Measurements from ENCODE around the gene FBXO46. TPM values are rescaled to one million over a fixed set of nuclear protein-coding genes. Genes with fewer than 3 reads are reported as not detected.

FBXO46 gene
- total and polyA plus RNA-seq, 2 of the 4 experiments (the other 2 are of a cell fraction): 3.0 to 6.8 TPM

GRCh38 chr19:45664575-45664974, 66.1 kb downstream of the FBXO46 start (continued):
- no peak for TF ChIP-seq RCOR1 (IDR thresholded peaks at IDR 0.05; ENCODE audit: insufficient replicate concordance, low read length)
- no peak for TF ChIP-seq MXI1 (IDR thresholded peaks at IDR 0.05; ENCODE audit: borderline replicate concordance, low read depth, low read length)
- no peak for TF ChIP-seq CEBPB (IDR thresholded peaks at IDR 0.05; ENCODE audit: low read depth, low read length)
- TF ChIP-seq USF2 (IDR thresholded peaks at IDR 0.05; ENCODE audit: low read depth, low read length): no peak
- no peak for TF ChIP-seq POLR2A (IDR thresholded peaks at IDR 0.05; ENCODE audit: low read depth, low read length)

DNA sequence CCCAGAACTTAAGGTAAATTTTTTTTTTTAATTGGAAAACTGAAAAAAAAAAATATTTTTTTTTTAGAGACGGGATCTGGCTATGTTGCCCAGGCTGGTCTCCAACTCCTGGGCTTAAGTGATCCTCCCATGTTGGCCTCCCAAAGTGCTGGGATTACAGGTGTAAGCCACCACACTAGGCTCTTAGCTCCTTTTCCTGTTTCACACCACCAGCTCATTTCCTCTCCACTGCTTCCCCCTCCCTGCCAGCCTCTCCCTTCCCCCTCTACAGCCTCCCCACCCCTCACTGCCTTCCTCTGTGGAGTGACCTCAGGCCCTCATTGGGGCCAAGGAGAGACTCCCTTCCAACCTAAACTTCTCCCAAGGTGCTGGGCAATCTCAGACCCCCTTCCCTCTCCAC, 66.9 kb downstream of the FBXO46 start:
- CTCF ChIA-PET: interaction anchor here (0.6 kb wide), 1 partner anchor 224 kb away, joined by 3 read pairs; no protein-coding TSS in a partner anchor
- DNase-seq (no peak), ATAC-seq (ENCODE audit: low read depth) (no peak)
- H4K91ac ChIP-seq (ENCODE audit: insufficient read depth, low read depth, low read length): no peak overlapping the region
- 40% methylated on average over 1 of the region's 1 CpG; no CpG with 5 or more reads in 1 of the 2 experiments for WGBS, 2 experiments (ENCODE audit: extremely low coverage in 2 of 2, insufficient read length in 1 of 2)
- no peaks in the 10 kb centered on the region for H3K36me3 ChIP-seq (ENCODE audit: control insufficient read depth, insufficient read depth, low read length)
- H3K4me3 ChIP-seq (ENCODE audit: insufficient read depth, low read depth, low read length): no peak overlapping the region
- no peak overlapping the region for H3K23ac ChIP-seq (ENCODE audit: low read depth, low read length)
- H4K8ac ChIP-seq (ENCODE audit: low read depth in 2 of 2, low read length in 2 of 2): no peak overlapping the region
- H3K9me3 ChIP-seq (ENCODE audit: control insufficient read depth, insufficient read depth, low read length): no peaks in the 10 kb centered on the region
- H3K14ac ChIP-seq (replicated peaks; ENCODE audit: low read depth, low read length): no peak overlapping the region
- H3K4me2 ChIP-seq (ENCODE audit: low read depth, low read length): no peak overlapping the region
- dilution Hi-C loops (cut with HindIII; ENCODE audit: low sequenced_read_pairs, unreplicated experiment) (no loop called here), intact Hi-C loops (cut with micrococcal nuclease) (no loop called here), in situ Hi-C loops (cut with MboI; ENCODE audit: low sequenced_read_pairs) (no loop called here)
- no peaks in the 10 kb centered on the region for H4K20me1 ChIP-seq (ENCODE audit: insufficient read depth, low read length)
- H4K5ac ChIP-seq (ENCODE audit: low read depth, low read length): no peak overlapping the region
- no peak overlapping the region for H2BK20ac ChIP-seq (ENCODE audit: low read depth, low read length)
- no peak overlapping the region for H2BK120ac ChIP-seq (ENCODE audit: low read depth, low read length)
- POLR2A ChIA-PET (ENCODE audit: unreplicated experiment): no interaction called here
- H2AK9ac ChIP-seq (replicated peaks; ENCODE audit: low read depth, low read length, poor library complexity): no peak overlapping the region
- H3K9me1 ChIP-seq (ENCODE audit: insufficient read depth, low read length): peaks cover 8% of the 10 kb centered on the region
- no peak overlapping the region for H3K4ac ChIP-seq (ENCODE audit: low read depth, low read length)
- no peaks in the 10 kb centered on the region for H3K79me1 ChIP-seq (ENCODE audit: low read depth in 1 of 2, low read length in 2 of 2)
- H3K4me1 ChIP-seq (ENCODE audit: control insufficient read depth, insufficient read depth, low read length): peaks cover 2% of the 10 kb centered on the region
- no peak overlapping the region for H3K56ac ChIP-seq (ENCODE audit: extremely low read depth, insufficient read depth, low read length)
- peaks cover 31% of the 10 kb centered on the region for H3K27me3 ChIP-seq (ENCODE audit: control insufficient read depth, insufficient read depth, low read length)
- no peak overlapping the region for H2AK5ac ChIP-seq (ENCODE audit: low read depth, low read length)
- no peak overlapping the region for H3K18ac ChIP-seq (ENCODE audit: low read depth, low read length)
- no peak overlapping the region for H3K9ac ChIP-seq (ENCODE audit: low read depth, low read length)
- no peak overlapping the region for H2BK15ac ChIP-seq (ENCODE audit: low read depth, low read length)
- H2BK5ac ChIP-seq (ENCODE audit: low read depth, low read length, poor library complexity, severe bottlenecking): no peak overlapping the region
- no peak overlapping the region for H2AFZ ChIP-seq (replicated peaks; ENCODE audit: low read length, poor library complexity)
- no peak overlapping the region for H3K27ac ChIP-seq (ENCODE audit: insufficient read depth, low read length)
- no TSS peak for BruUV-seq (replicated peaks)
- no peak for TF ChIP-seq BHLHE40 (IDR thresholded peaks at IDR 0.05; ENCODE audit: low read depth, low read length)
- no peak for TF ChIP-seq CEBPB (IDR thresholded peaks at IDR 0.05; ENCODE audit: low read depth, low read length)
- TF ChIP-seq MXI1 (IDR thresholded peaks at IDR 0.05; ENCODE audit: borderline replicate concordance, low read depth, low read length): no peak
- TF ChIP-seq FOS (IDR thresholded peaks at IDR 0.05; ENCODE audit: low read depth, low read length): no peak
- TF ChIP-seq, protein P1, sequence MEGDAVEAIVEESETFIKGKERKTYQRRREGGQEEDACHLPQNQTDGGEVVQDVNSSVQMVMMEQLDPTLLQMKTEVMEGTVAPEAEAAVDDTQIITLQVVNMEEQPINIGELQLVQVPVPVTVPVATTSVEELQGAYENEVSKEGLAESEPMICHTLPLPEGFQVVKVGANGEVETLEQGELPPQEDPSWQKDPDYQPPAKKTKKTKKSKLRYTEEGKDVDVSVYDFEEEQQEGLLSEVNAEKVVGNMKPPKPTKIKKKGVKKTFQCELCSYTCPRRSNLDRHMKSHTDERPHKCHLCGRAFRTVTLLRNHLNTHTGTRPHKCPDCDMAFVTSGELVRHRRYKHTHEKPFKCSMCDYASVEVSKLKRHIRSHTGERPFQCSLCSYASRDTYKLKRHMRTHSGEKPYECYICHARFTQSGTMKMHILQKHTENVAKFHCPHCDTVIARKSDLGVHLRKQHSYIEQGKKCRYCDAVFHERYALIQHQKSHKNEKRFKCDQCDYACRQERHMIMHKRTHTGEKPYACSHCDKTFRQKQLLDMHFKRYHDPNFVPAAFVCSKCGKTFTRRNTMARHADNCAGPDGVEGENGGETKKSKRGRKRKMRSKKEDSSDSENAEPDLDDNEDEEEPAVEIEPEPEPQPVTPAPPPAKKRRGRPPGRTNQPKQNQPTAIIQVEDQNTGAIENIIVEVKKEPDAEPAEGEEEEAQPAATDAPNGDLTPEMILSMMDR (conservative IDR thresholded peaks at IDR 0.05; ENCODE audit: low read depth, low read length): no peak
- no peak for TF ChIP-seq MAFK (IDR thresholded peaks at IDR 0.05; ENCODE audit: low read depth, low read length)
- TF ChIP-seq MAZ (IDR thresholded peaks at IDR 0.05; ENCODE audit: borderline replicate concordance, low read depth, low read length): no peak
- TF ChIP-seq SMC3 (IDR thresholded peaks at IDR 0.05; ENCODE audit: low read depth, low read length): no peak
- TF ChIP-seq, protein P2, sequence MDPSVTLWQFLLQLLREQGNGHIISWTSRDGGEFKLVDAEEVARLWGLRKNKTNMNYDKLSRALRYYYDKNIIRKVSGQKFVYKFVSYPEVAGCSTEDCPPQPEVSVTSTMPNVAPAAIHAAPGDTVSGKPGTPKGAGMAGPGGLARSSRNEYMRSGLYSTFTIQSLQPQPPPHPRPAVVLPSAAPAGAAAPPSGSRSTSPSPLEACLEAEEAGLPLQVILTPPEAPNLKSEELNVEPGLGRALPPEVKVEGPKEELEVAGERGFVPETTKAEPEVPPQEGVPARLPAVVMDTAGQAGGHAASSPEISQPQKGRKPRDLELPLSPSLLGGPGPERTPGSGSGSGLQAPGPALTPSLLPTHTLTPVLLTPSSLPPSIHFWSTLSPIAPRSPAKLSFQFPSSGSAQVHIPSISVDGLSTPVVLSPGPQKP (IDR thresholded peaks at IDR 0.05; ENCODE audit: borderline replicate concordance, low read depth, low read length): no peak
- TF ChIP-seq RCOR1 (IDR thresholded peaks at IDR 0.05; ENCODE audit: insufficient replicate concordance, low read length): no peak
- TF ChIP-seq RAD21 (IDR thresholded peaks at IDR 0.05; ENCODE audit: low read length): no peak

Measured in IMR-90 (cell line).